Neural cell (in vitro differentiated cells): Measurements from ENCODE around the gene MEP1A.

Experiments
- MXI1 ChIP-seq: fragments of 450-650 bp; conservative IDR thresholded peaks from 2 replicates; pipeline ENCODE4 v1.6.1; 2014; ENCODE audit warnings: antibody characterized with exemption, mild to moderate bottlenecking; ENCODE audit not compliant: poor library complexity, severe bottlenecking
- TAF1 ChIP-seq: IDR thresholded peaks from 2 replicates; pipeline ENCODE4 v1.6.1; 2012; ENCODE audit warnings: low read depth
- TF ChIP-seq, protein P1 (sequence below): fragments of 450-650 bp; IDR thresholded peaks from 2 replicates; pipeline ENCODE4 v1.5.1; 2014; ENCODE audit warnings: antibody characterized with exemption, mild to moderate bottlenecking, moderate library complexity; ENCODE audit not compliant: poor library complexity, severe bottlenecking
- TF ChIP-seq, protein P2 (sequence below): IDR thresholded peaks from 2 replicates; pipeline ENCODE4 v1.6.1; 2012; ENCODE audit warnings: borderline replicate concordance

DNA sequence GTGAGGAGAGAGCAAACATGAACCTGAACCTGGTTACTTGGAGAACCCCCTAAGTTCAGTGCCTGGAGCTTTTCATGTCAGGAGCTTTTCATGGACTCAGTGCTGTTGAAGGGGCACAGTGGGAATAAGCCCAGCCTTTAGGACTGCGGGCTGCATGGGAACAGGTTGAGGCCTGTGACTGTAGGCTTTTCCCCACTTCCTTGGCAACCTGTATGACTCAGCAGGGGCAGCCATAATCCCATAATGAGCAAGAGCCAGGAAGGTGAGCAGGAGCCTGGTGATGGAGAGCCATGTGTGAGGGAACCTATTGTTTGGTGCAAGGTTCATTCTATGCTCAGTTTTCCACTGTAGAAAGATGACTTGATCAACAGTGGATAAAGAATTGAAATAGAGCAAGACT, 23.4 kb downstream of the MEP1A start:
- TF ChIP-seq TAF1, result no peak
- no peak for TF ChIP-seq MXI1
- TF ChIP-seq, protein P1, sequence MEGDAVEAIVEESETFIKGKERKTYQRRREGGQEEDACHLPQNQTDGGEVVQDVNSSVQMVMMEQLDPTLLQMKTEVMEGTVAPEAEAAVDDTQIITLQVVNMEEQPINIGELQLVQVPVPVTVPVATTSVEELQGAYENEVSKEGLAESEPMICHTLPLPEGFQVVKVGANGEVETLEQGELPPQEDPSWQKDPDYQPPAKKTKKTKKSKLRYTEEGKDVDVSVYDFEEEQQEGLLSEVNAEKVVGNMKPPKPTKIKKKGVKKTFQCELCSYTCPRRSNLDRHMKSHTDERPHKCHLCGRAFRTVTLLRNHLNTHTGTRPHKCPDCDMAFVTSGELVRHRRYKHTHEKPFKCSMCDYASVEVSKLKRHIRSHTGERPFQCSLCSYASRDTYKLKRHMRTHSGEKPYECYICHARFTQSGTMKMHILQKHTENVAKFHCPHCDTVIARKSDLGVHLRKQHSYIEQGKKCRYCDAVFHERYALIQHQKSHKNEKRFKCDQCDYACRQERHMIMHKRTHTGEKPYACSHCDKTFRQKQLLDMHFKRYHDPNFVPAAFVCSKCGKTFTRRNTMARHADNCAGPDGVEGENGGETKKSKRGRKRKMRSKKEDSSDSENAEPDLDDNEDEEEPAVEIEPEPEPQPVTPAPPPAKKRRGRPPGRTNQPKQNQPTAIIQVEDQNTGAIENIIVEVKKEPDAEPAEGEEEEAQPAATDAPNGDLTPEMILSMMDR, result no peak
- TF ChIP-seq, protein P2, sequence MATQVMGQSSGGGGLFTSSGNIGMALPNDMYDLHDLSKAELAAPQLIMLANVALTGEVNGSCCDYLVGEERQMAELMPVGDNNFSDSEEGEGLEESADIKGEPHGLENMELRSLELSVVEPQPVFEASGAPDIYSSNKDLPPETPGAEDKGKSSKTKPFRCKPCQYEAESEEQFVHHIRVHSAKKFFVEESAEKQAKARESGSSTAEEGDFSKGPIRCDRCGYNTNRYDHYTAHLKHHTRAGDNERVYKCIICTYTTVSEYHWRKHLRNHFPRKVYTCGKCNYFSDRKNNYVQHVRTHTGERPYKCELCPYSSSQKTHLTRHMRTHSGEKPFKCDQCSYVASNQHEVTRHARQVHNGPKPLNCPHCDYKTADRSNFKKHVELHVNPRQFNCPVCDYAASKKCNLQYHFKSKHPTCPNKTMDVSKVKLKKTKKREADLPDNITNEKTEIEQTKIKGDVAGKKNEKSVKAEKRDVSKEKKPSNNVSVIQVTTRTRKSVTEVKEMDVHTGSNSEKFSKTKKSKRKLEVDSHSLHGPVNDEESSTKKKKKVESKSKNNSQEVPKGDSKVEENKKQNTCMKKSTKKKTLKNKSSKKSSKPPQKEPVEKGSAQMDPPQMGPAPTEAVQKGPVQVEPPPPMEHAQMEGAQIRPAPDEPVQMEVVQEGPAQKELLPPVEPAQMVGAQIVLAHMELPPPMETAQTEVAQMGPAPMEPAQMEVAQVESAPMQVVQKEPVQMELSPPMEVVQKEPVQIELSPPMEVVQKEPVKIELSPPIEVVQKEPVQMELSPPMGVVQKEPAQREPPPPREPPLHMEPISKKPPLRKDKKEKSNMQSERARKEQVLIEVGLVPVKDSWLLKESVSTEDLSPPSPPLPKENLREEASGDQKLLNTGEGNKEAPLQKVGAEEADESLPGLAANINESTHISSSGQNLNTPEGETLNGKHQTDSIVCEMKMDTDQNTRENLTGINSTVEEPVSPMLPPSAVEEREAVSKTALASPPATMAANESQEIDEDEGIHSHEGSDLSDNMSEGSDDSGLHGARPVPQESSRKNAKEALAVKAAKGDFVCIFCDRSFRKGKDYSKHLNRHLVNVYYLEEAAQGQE, result no peak
